CD4-positive, alpha-beta T cell treated with Interferon alpha-2 for 1 hour (primary cell): ENCODE measurements around the gene GPRIN3.
A peak's percentile ranks its signal among the peaks of the same experiment; 100 is the strongest.
"Not testable (repeated sequence)": the region's sequence is repeated elsewhere in the genome, so short reads cannot be mapped to it uniquely, and the experiment has no call there.

Source experiments
- DNase-seq, 2 donors: peaks; one replicate each; pipeline ENCODE4 v3.0.0-alpha.2; 2020 to 2022

GPRIN3 gene

DNA sequence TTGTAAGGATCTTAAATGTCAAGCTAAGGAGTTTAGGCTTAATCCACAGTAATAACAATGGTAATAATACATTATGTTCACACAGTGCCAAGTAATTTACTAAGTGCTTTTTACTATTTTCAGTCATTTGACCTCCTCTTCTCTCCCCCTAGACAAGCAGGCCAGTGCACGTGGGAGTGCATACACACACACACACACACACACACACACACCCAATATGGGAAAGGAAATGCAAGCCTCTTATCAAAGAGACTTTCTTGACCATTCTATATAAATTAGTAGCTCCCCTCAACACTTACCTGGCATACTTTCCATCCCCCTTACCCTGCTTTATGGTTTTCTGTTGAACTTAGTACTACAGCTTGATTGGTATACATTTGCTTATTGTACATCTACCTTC, 3.8 kb upstream of the GPRIN3 start:
- DNase-seq, result no peak

- not testable (repeated sequence) for DNase-seq
Observed at GRCh38 chr4:89309154-89309553, 1.6 kb upstream of the GPRIN3 start.

DNA sequence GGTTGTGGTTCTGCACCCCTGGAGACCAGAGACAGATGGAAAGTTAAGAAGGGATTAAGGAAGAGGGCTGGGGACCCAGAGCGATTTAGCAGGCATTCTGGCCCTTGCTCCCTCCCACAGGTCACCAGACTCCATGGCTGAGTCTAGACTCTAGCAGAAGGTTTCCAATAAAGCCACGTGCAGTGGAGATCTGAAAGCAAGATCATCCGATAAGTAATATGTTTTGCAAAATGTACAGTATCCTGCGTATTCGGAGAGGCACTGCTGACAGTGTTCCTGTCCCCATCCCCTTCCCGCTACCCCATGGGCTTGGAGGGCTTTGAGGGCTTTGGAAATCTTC, 531 bp upstream of the GPRIN3 start:
- peak in 1 of 2 donors; percentile 41 for DNase-seq

- DNase-seq, result no peak
Observed at GRCh38 chr4:89307178-89307445, 488 bp downstream of the GPRIN3 start.

DNA sequence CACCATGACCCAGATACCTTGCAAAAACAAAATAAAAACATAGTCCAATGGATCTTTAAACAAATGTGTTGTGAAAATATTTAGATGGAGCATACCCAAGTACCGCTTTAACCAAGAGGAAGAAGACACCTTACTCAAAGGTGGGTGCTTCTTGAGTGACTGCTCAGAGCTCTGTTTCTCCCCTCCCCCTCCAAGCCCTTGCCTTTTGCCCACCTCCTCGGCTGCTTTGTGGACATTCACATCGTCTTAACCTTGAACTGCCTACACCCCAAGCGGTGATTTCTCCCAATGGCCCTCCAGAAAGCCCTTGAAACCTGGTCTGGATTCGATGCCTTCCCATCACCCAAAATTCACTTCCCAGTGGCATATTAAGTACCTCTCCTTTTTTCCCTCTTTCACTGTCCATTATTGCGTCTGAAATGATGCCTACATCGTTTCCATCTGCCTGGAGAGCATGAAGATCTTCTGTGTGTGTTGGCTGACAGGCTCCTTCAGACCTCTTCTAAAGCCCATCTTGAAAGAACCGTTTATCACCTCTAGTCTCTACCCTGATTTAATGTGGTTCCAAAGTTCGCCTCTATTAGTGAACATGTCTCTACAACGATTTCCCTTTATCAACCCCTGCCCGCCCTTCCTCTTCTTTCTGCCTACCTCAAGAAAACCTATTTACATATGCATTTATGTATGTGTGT, 968 bp downstream of the GPRIN3 start:
- DNase-seq, result peak in 1 of 2 donors; percentile 61

GRCh38 chr4:89305712-89306437, 1.7 kb downstream of the GPRIN3 start:
- peak in 1 of 2 donors; percentile 55 for DNase-seq

DNA sequence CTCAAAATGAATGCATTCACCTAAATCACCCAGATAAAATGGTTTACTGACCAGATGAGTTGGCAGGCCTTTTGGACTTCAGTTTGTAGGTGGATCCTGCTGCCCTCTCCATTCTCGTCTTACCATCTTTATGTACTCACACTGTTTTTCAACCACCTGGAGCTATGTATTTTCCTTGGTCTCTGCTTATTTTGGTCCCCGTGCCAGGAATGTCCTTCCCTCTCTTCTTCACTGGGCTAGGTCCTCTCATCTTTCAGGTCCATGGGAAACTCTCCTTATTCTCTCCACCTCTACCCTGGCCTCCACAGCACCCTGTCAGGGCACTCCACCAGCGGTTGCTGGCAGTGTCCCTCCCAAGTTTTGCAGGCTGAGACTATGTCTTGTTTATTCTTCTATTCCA, 2.6 kb downstream of the GPRIN3 start:
- no peak for DNase-seq

DNA sequence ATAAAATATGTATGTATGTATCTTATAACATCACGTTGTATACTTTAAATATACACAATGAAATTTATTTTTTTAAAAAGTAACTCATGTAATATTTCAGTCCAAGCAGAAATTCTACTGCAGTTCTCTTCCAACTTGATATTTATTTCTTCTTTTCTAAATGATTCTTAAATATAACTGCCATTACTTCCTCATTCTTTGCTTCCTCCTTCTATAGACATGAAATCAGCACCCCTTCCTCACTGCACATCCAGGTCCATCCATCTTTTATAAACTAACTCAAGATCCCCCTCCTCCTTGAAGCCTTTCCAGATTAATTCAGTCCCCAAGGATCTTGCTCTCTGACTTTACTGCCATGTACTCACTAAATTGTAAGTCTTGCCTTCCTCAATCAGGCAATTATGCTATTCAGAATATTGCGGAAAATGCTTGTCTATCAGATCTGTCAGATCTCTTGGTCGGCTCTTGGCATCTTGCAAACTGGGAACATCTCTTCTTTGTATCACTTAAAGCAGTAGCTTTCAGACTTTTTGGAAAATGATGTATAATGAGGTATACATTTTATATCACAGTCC, 3.7 kb downstream of the GPRIN3 start:
- no peak for DNase-seq

DNA sequence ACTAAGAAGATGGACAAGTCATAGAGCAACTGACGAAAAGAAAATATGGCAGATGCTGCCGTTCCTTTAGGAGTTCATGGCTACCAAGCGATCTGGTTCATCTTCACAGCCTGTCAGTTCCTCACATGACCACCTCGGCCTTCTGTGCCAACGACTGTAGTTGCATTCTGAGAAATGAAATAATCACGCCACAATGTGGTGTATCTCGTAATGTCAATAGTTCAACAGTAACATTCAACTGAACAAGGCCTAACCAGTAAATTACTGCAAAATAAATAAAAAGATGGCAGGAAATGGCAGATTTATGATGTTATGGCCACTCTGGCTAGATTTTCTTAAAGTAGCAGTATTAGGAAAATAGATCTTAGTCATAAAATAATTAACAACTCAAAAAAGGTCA, 4.4 kb downstream of the GPRIN3 start:
- peak; percentile 75 to 90 for DNase-seq

DNA sequence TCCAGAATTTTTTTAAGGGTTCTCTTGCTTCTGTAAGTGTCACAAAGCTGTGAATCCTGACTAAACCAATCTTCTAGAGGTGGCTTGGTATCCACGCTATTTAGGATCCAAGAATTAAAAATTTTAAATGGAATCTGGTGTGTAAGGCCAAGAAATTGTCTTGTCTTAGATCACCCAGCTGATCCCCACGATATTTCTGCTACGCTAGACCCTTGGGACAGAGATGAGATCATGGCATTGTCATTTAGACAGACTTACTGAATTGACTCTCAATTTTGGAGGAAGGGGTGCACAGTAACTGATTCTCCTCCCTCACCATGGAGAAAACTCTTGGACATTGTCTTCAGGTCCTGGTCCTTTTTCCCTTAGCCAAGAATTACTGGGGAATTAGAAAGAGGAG, 5.7 kb downstream of the GPRIN3 start:
- no peak for DNase-seq

DNA sequence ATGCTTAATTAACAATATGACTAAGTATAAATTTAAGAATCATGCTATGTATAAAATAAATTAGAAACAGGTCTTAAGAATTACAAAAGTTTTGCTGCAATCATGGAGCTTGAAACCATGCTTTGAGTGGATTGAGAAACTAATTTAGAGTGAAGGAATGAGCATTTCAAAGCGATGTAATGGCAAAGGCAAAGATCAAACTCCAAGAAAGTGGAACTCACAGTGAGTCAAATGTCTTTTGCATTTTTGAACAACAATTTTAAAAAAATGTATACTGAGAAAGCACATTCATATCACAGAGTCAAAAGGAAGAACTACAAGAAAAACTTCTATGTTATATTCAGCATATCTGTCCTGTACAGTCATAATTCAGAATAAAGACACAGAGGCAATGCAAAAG, 6.6 kb downstream of the GPRIN3 start:
- DNase-seq, result no peak

- no peak for DNase-seq
Observed at GRCh38 chr4:89300499-89300898, 7.1 kb downstream of the GPRIN3 start.

DNA sequence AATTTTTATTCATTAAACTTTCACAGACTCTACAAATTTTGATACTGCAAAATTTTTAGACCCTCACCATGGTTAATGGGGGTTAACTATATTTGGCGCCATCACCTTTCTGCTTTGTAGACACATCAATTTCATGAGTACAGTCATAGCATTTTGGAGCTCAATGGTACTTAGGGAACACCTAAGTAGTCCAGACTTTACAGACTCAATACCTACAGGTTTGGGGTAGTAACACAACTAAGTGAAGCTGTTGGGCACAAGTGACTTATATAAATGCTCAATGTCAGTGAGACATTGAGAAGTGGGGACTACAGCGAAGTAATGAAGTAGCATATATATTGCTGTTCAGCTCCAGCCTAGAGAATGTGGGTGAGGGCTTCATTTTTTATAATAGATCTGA, 7.5 kb downstream of the GPRIN3 start:
- DNase-seq, result no peak

DNA sequence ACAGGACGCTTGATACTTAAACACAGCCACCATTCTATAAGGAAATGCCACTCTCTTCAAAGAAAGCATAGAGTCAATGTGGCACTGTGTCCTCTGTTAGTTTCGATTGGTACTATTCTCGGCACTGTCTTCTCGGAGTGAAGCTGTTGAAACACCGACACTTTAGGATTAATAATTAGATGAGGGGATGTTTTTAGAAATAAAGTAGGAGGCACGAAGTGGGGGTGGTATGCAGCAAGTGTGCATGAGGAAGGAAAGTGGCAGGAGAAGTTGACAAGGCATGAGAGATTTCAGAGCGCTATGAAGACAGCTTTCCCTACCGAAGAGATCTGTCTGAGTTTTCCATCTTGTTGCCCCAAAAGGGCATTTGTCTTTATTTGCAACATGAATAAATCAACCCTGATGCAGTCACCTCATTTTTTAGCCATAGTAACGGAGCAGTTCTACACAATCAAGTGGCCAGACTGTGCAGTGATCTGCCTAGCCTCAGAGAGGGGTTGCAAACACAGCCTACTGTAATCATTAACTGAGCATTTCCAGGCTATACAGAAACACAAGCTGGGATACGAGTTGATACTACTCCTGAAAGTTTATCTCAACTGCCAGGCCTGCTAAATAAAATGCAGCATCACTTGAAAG, 8.3 kb downstream of the GPRIN3 start:
- DNase-seq, result peak in 1 of 2 donors; percentile 76

DNA sequence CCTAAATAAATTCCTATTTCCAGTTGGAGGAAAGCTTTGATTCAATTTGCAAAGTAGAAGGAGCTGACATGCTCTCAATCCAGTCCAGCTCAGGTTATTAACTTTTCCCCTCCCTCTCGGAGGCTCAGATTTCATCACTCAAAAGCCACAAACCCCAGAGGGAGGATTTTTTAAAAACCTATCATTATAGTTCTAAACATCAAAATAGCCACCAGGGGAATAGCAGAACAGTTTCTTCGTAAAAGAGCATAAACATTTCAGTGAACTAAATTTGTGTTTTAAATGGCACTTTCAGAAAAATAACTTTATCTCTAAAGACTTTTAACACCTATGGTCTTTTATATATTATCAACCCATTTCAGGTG, 8.8 kb downstream of the GPRIN3 start:
- DNase-seq, result peak; percentile 39 to 82

- DNase-seq, result peak; percentile 44 to 82
Observed at GRCh38 chr4:89298155-89298554, 9.4 kb downstream of the GPRIN3 start.

- DNase-seq, result no peak
Observed at GRCh38 chr4:89296896-89297295, 10.7 kb downstream of the GPRIN3 start.

DNA sequence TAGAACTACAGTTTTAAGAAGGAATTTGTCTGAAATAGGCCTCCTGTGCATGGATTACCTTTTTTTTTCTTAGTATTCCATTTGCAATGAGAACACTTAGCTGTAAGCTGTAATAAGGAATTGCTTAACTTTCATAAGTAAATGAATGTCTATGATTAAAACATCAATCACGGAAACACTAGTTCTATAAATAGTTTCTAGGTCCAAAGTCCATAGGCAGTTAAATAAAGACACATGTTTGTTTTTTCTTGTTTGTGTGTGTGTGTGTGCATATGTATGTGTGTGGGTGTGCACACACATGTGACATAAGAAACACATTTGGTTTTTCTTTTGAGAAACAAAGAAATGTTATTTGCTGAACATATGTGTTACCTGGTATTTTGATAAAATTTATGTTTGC, 11.2 kb downstream of the GPRIN3 start:
- DNase-seq, result no peak

- no peak for DNase-seq
Observed at GRCh38 chr4:89295415-89295927, 12.1 kb downstream of the GPRIN3 start.

GRCh38 chr4:89294573-89295269, 12.9 kb downstream of the GPRIN3 start:
- DNase-seq, result peak; percentile 33 to 86

DNA sequence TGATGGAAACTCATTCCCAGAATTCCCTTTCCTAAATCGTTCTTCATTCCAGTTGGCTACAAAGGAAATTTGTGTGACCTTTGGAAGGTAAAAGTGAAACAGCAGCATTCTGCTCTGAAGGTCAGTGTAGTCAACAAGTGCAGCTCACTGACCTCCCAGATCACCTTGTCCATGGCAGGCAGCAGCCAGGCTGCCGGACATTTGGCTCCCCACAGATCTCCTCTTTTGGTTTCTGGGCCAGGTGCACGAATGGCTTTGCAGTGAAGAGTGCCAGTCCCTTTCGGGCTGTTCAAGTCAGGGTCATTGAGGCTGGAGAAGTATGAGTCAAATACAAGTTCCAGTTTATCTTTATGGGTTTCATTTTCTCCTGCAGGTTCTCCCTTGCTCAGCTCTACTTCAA, 14.3 kb downstream of the GPRIN3 start:
- DNase-seq, result no peak

GRCh38 chr4:89290727-89291516, 16.7 kb downstream of the GPRIN3 start:
- peak in 1 of 2 donors; percentile 59 for DNase-seq
